DND-41 (cell line): ENCODE measurements around the gene HHATL.

Experiments used
- ATAC-seq: fragments of 200-7000 bp; cut with Tn5 transposase; 3 replicates; pipeline ENCODE4 v1.9.1; 2021; ENCODE audit warnings: low read depth; ENCODE audit not compliant: insufficient read depth
- DNase-seq: peaks from one replicate; pipeline ENCODE4 v3.0.0-alpha.2; 2020
- H2AFZ ChIP-seq: 2 replicates; pipeline ENCODE4 v1.6.0; 2012; ENCODE audit warnings: low read depth, low read length
- H3K27ac ChIP-seq: 2 replicates; pipeline ENCODE4 v1.5.1; 2012; ENCODE audit warnings: low read length, inconsistent platforms
- H3K27me3 ChIP-seq: fragments of 200-600 bp; sonication (generic); 2 replicates; pipeline ENCODE4 v1.6.0; 2012; ENCODE audit warnings: low read length, mild to moderate bottlenecking, inconsistent platforms; ENCODE audit not compliant: insufficient read depth, poor library complexity
- H3K36me3 ChIP-seq: 2 replicates; pipeline ENCODE4 v1.5.1; 2012; ENCODE audit warnings: low read length, inconsistent platforms; ENCODE audit not compliant: insufficient read depth
- H3K4me1 ChIP-seq: 2 replicates; pipeline ENCODE4 v1.5.1; 2012; ENCODE audit warnings: mild to moderate bottlenecking, low read length; ENCODE audit not compliant: insufficient read depth
- H3K4me2 ChIP-seq: 2 replicates; pipeline ENCODE4 v1.6.0; 2012; ENCODE audit warnings: mild to moderate bottlenecking, moderate library complexity, low read length, inconsistent platforms; ENCODE audit not compliant: insufficient read depth
- H3K4me3 ChIP-seq, 2 experiments: fragments of 200-600 bp in 1 of 2; shearing (Covaris generic) in 1 of 2; 2 replicates each; pipeline ENCODE4 v1.5.1; 2012 to 2016; ENCODE audit warnings: inconsistent platforms in 2 of 2, low read length in 2 of 2, mild to moderate bottlenecking in 2 of 2, low read depth in 1 of 2, moderate library complexity in 1 of 2
- H3K79me2 ChIP-seq: 2 replicates; pipeline ENCODE4 v1.6.0; 2012; ENCODE audit warnings: low read length, inconsistent platforms; ENCODE audit not compliant: insufficient read depth
- H3K9ac ChIP-seq: 2 replicates; pipeline ENCODE4 v1.6.0; 2012; ENCODE audit warnings: low read depth, mild to moderate bottlenecking, inconsistent platforms, low read length, moderate library complexity
- H3K9me3 ChIP-seq: 2 replicates; pipeline ENCODE4 v1.5.1; 2012; ENCODE audit warnings: low read length, moderate library complexity, mild to moderate bottlenecking, inconsistent platforms; ENCODE audit not compliant: insufficient read depth, severe bottlenecking
- H4K20me1 ChIP-seq: 2 replicates; pipeline ENCODE4 v1.6.0; 2012; ENCODE audit warnings: low read length; ENCODE audit not compliant: insufficient read depth
- EZH2 ChIP-seq: IDR thresholded peaks from 3 replicates; pipeline ENCODE4 v1.6.1; 2012; ENCODE audit warnings: borderline replicate concordance, low read depth, mild to moderate bottlenecking, moderate library complexity, low read length, inconsistent platforms; ENCODE audit not compliant: severe bottlenecking
- TF ChIP-seq, protein P1 (sequence below): IDR thresholded peaks from 2 replicates; pipeline ENCODE4 v1.5.1; 2012; ENCODE audit warnings: borderline replicate concordance, low read length, moderate library complexity, mild to moderate bottlenecking; ENCODE audit not compliant: poor library complexity, severe bottlenecking; ENCODE audit errors: extremely low read depth

The HHATL gene

DNA sequence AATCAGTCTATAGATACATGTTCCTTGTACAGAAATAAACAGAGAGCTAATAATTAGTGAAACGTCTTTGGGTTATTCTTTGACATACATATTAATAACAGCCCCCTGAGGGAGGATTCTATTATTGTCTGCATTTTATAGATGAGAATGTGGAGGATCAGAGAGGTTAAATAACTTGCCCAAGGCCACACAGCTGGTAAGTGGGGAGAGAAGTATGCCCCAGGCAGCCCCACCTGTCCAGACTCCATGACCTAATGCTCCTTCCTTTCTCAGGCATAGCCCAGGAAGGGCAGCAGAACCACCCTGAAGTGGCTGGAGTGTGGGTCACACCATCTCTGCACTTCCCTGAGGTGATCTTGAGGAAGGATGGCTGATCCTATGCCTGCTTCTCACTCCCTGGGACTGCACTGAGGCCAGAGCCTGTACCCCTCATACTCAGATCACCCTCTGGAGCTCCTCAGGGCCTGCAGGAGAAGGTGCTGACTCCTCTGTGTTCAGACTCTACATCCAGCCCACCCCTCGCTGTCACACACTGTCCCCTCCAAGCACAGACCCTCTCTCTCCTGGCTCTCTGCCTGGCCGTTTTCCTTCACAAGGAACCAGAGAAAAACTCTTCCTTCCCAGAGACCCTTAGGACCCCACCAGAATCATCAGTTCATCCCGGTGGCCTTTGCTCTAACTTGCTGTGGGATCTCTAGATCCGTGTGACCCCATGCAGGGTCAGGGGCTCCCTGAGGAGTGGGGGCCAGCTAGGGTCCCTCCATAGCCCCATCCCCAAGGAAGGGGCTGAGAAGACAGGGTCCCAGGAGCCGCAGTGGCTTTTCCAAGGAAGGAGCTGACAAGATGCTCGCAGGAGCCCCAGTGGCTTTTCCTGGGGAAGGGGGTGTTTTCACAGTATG, 4.4 kb upstream of the HHATL start:
- Histone ChIP-seq H3K36me3 (no peaks in the 10 kb centered on the region), H3K27ac (no peak overlapping the region), H3K4me2 (no peak overlapping the region), H2AFZ (no peak overlapping the region), H3K79me2 (no peaks in the 10 kb centered on the region), H3K9me3 (no peaks in the 10 kb centered on the region), H3K4me3 (no peak overlapping the region), H3K27me3 (peaks cover 3% of the 10 kb centered on the region), H3K4me1 (no peaks in the 10 kb centered on the region), H3K9ac (no peak overlapping the region), H4K20me1 (peaks cover 16% of the 10 kb centered on the region)
- TF ChIP-seq, protein P1, sequence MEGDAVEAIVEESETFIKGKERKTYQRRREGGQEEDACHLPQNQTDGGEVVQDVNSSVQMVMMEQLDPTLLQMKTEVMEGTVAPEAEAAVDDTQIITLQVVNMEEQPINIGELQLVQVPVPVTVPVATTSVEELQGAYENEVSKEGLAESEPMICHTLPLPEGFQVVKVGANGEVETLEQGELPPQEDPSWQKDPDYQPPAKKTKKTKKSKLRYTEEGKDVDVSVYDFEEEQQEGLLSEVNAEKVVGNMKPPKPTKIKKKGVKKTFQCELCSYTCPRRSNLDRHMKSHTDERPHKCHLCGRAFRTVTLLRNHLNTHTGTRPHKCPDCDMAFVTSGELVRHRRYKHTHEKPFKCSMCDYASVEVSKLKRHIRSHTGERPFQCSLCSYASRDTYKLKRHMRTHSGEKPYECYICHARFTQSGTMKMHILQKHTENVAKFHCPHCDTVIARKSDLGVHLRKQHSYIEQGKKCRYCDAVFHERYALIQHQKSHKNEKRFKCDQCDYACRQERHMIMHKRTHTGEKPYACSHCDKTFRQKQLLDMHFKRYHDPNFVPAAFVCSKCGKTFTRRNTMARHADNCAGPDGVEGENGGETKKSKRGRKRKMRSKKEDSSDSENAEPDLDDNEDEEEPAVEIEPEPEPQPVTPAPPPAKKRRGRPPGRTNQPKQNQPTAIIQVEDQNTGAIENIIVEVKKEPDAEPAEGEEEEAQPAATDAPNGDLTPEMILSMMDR: no peak
- TF ChIP-seq EZH2: no peak
- DNase-seq (no peak), ATAC-seq (no peak)

DNA sequence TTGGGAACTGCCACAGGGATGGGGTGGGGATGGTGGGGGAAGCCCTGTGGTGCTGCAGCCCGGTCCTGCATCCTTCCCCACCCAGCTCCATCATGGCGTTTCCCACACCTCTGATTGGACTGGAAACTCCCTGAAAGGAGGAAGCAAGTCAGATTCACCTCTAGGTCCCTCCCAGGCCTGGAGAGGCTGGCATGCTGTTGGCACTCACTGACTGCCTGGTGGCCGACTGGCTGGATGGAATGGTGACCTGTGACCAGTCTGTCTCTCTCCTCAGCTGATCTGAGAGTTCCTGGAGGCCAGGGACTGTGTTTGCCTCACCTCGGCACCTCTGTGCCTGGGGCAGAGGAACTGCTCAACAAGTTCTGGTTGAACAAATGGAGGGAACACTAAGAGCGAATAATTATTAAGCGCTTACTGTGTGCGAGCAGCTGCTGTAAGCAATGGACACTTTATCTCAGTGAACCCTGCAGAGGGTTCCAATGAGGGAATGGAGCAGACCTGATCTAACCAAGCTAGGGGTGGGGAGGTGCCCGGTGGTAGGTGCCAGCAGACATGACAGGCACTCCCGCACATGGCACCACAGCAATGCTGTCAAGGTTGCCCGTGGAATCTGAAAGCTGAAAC, 3.5 kb upstream of the HHATL start:
- no peak for ATAC-seq
- Histone ChIP-seq H2AFZ (no peak overlapping the region), H3K4me1 (no peaks in the 10 kb centered on the region), H3K27ac (no peak overlapping the region), H3K9ac (no peak overlapping the region), H3K27me3 (peaks cover 3% of the 10 kb centered on the region), H3K9me3 (no peaks in the 10 kb centered on the region), H3K36me3 (no peaks in the 10 kb centered on the region), H3K79me2 (no peaks in the 10 kb centered on the region), H4K20me1 (peaks cover 22% of the 10 kb centered on the region), H3K4me2 (no peak overlapping the region), H3K4me3 (no peak overlapping the region)
- no peak for DNase-seq
- TF ChIP-seq EZH2: no peak
- TF ChIP-seq, protein P1: no peak

DNA sequence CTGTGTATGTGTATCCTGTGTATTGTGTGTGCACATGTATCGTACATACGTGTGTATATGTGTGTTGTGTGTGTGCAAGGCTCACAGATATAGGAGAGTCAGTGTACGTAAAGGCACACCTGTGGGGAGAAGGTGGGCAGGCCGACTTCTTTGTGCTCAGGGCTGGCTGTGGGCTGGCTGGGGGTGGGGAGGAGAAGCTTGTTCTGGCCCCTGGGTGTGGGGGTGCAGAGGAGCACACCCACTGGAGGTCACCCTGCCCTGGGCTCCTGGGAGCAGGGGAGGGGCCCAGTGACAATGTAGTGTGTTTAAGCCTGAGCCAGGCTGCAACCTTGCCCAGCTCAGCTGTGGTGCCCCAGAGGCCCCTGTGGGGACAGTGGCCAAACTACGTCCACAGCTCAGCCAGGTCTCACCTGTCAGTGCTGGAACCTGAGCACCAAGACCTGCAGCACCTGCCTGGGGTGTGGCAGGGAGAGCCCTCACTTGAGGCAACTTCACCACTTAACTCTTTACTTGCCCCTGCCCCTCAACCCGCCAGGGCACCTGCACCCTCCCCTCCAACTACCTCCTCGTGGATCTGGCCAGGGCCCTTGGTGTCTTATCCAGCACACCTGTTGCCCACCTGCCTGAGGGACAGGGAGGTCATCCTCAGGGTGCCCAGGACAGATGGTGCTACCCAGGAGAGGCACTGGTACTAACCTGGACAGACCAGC, 2.6 kb upstream of the HHATL start:
- Histone ChIP-seq H4K20me1 (peaks cover 23% of the 10 kb centered on the region), H3K9ac (no peak overlapping the region), H2AFZ (no peak overlapping the region), H3K4me2 (no peak overlapping the region), H3K27me3 (peaks cover 3% of the 10 kb centered on the region), H3K79me2 (no peaks in the 10 kb centered on the region), H3K4me1 (no peaks in the 10 kb centered on the region), H3K4me3 (no peak overlapping the region), H3K9me3 (no peaks in the 10 kb centered on the region), H3K36me3 (no peaks in the 10 kb centered on the region), H3K27ac (no peak overlapping the region)
- ATAC-seq (no peak), DNase-seq (no peak)
- TF ChIP-seq, protein P1: no peak
- no peak for TF ChIP-seq EZH2
